ENCODE data around the gene CYP3A4. TPM values are rescaled to one million over a fixed set of nuclear protein-coding genes. Genes with fewer than 3 reads are reported as not detected.

Gene CYP3A4
- total and polyA plus RNA-seq, 2 donors (not counting 1 experiment from before 2014, with no cell fraction given): 0.17 TPM; not detected in 1

- TF ChIP-seq EZH2 (IDR thresholded peaks at IDR 0.05; ENCODE audit: low read length, missing control alignments) (no peak), CTCF (conservative IDR thresholded peaks at IDR 0.05 in 1 of 2, IDR thresholded peaks at IDR 0.05 in 1 of 2; ENCODE audit: low read depth in 1 of 2, low read length in 2 of 2) (no peak)
- H3K4me2 ChIP-seq (ENCODE audit: extremely low read depth, insufficient read depth, low read length): no peak overlapping the region
Measured at GRCh38 chr7:99731638-99732374, 52.2 kb downstream of the CYP3A4 start.

GRCh38 chr7:99730992-99731391 is 53.0 kb downstream of the CYP3A4 start:
- no peaks in the 10 kb centered on the region for H3K36me3 ChIP-seq (ENCODE audit: control insufficient read depth, insufficient read depth, low read length)
- no peaks in the 10 kb centered on the region for H3K27me3 ChIP-seq (ENCODE audit: control insufficient read depth, insufficient read depth, low read length)
- no peak overlapping the region for H3K9ac ChIP-seq (ENCODE audit: insufficient read depth, low read length)
- TF ChIP-seq CTCF (conservative IDR thresholded peaks at IDR 0.05 in 1 of 2, IDR thresholded peaks at IDR 0.05 in 1 of 2; ENCODE audit: low read depth in 1 of 2, low read length in 2 of 2) (no peak), EZH2 (IDR thresholded peaks at IDR 0.05; ENCODE audit: low read length, missing control alignments) (no peak)
- H3K9me3 ChIP-seq (ENCODE audit: control insufficient read depth, insufficient read depth, low read depth, low read length): no peaks in the 10 kb centered on the region
- no peaks in the 10 kb centered on the region for H3K79me2 ChIP-seq (ENCODE audit: control insufficient read depth, insufficient read depth, low read length)
- no peaks in the 10 kb centered on the region for H4K20me1 ChIP-seq (ENCODE audit: control insufficient read depth, extremely low read depth, insufficient read depth, low read length)
- H3K27ac ChIP-seq (ENCODE audit: insufficient read depth, low read length): no peak overlapping the region
- no peak overlapping the region for H3K4me2 ChIP-seq (ENCODE audit: extremely low read depth, insufficient read depth, low read length)
- no peaks in the 10 kb centered on the region for H3K4me1 ChIP-seq (ENCODE audit: control insufficient read depth, extremely low read depth, insufficient read depth, low read length)
- H2AFZ ChIP-seq (ENCODE audit: low read length): no peak overlapping the region
- DNase-seq (ENCODE audit: low read depth in 2 of 2): no peak
- H3K4me3 ChIP-seq (replicated peaks in 1 of 4; ENCODE audit: control extremely low read depth in 1 of 4, insufficient read depth in 1 of 4, low read depth in 3 of 4, low read length in 4 of 4): no peak overlapping the region

More at GRCh38 chr7:99731638-99732374, 52.2 kb downstream of the CYP3A4 start:
- H3K79me2 ChIP-seq (ENCODE audit: control insufficient read depth, insufficient read depth, low read length): no peaks in the 10 kb centered on the region
- H3K36me3 ChIP-seq (ENCODE audit: control insufficient read depth, insufficient read depth, low read length): no peaks in the 10 kb centered on the region
- H3K4me3 ChIP-seq (replicated peaks in 1 of 4; ENCODE audit: control extremely low read depth in 1 of 4, insufficient read depth in 1 of 4, low read depth in 3 of 4, low read length in 4 of 4): no peak overlapping the region
- no peaks in the 10 kb centered on the region for H3K4me1 ChIP-seq (ENCODE audit: control insufficient read depth, extremely low read depth, insufficient read depth, low read length)
- H3K9ac ChIP-seq (ENCODE audit: insufficient read depth, low read length): no peak overlapping the region
- H3K27me3 ChIP-seq (ENCODE audit: control insufficient read depth, insufficient read depth, low read length): no peaks in the 10 kb centered on the region
- no peak for DNase-seq (ENCODE audit: low read depth in 2 of 2)
- no peak overlapping the region for H2AFZ ChIP-seq (ENCODE audit: low read length)
- H3K27ac ChIP-seq (ENCODE audit: insufficient read depth, low read length): no peak overlapping the region
- no peaks in the 10 kb centered on the region for H4K20me1 ChIP-seq (ENCODE audit: control insufficient read depth, extremely low read depth, insufficient read depth, low read length)
- no peaks in the 10 kb centered on the region for H3K9me3 ChIP-seq (ENCODE audit: control insufficient read depth, insufficient read depth, low read depth, low read length)

- no peak for DNase-seq (ENCODE audit: low read depth in 2 of 2)
- Histone ChIP-seq H4K20me1 (ENCODE audit: control insufficient read depth, extremely low read depth, insufficient read depth, low read length) (no peaks in the 10 kb centered on the region), H2AFZ (ENCODE audit: low read length) (no peak overlapping the region), H3K36me3 (ENCODE audit: control insufficient read depth, insufficient read depth, low read length) (no peaks in the 10 kb centered on the region), H3K4me2 (ENCODE audit: extremely low read depth, insufficient read depth, low read length) (no peak overlapping the region), H3K79me2 (ENCODE audit: control insufficient read depth, insufficient read depth, low read length) (no peaks in the 10 kb centered on the region), H3K9me3 (ENCODE audit: control insufficient read depth, insufficient read depth, low read depth, low read length) (no peaks in the 10 kb centered on the region), H3K27me3 (ENCODE audit: control insufficient read depth, insufficient read depth, low read length) (no peaks in the 10 kb centered on the region), H3K9ac (ENCODE audit: insufficient read depth, low read length) (no peak overlapping the region), H3K4me3 (replicated peaks in 1 of 4; ENCODE audit: control extremely low read depth in 1 of 4, insufficient read depth in 1 of 4, low read depth in 3 of 4, low read length in 4 of 4) (no peak overlapping the region), H3K27ac (ENCODE audit: insufficient read depth, low read length) (no peak overlapping the region), H3K4me1 (ENCODE audit: control insufficient read depth, extremely low read depth, insufficient read depth, low read length) (no peaks in the 10 kb centered on the region)
- TF ChIP-seq EZH2 (IDR thresholded peaks at IDR 0.05; ENCODE audit: low read length, missing control alignments) (no peak), CTCF (conservative IDR thresholded peaks at IDR 0.05 in 1 of 2, IDR thresholded peaks at IDR 0.05 in 1 of 2; ENCODE audit: low read depth in 1 of 2, low read length in 2 of 2) (no peak)
Measured at GRCh38 chr7:99730238-99730810, 53.7 kb downstream of the CYP3A4 start.
